Ascending aorta (tissue), 2 donors: ENCODE data around the gene GPR152. TPM values are rescaled to one million over a fixed set of nuclear protein-coding genes. Genes with fewer than 3 reads are reported as not detected.

Experiments
- DNase-seq, 2 donors: peaks; one replicate each; pipeline ENCODE4 v3.0.0-alpha.2; 2019; ENCODE audit warnings: low spot score in 2 of 2
- H3K27ac ChIP-seq, 2 donors: fragments of 200-600 bp; sonication (generic); one replicate each; pipeline ENCODE4 v1.5.1; 2016 to 2017; ENCODE audit warnings: mild to moderate bottlenecking in 1 of 2
- H3K27me3 ChIP-seq: fragments of 200-600 bp; sonication (generic); one replicate; pipeline ENCODE4 v1.5.1; 2017
- H3K36me3 ChIP-seq, 2 donors: fragments of 200-600 bp; sonication (generic); one replicate each; pipeline ENCODE4 v1.5.1; 2016
- H3K4me1 ChIP-seq, 2 donors: fragments of 200-600 bp; sonication (generic); one replicate each; pipeline ENCODE4 v1.5.1; 2016 to 2017; ENCODE audit warnings: mild to moderate bottlenecking in 1 of 2
- H3K4me3 ChIP-seq, 2 donors: fragments of 200-600 bp; sonication (generic); one replicate each; pipeline ENCODE4 v1.5.1; 2016 to 2017; ENCODE audit warnings: mild to moderate bottlenecking in 1 of 2
- H3K9me3 ChIP-seq, 2 donors: fragments of 200-600 bp; sonication (generic); one replicate each; pipeline ENCODE4 v1.5.1; 2016
- CTCF ChIP-seq, 3 experiments: fragments of 200-600 bp in 2 of 3; fragments of 450-650 bp in 1 of 3; sonication (generic) in 2 of 3; IDR thresholded peaks; one replicate each; pipeline ENCODE4 v1.5.1; 2016 to 2019; ENCODE audit warnings: antibody characterized with exemption in 3 of 3, mild to moderate bottlenecking in 1 of 3, moderate library complexity in 1 of 3
- intact Hi-C: fragments of 100-400 bp; cut with DNase I; formaldehyde crosslinking; loops from one replicate; pipeline ENCODE4 v1.15.1; 2023
- total RNA-seq: library from RNA; depleted of rRNA; stranded (reverse); fragments of >200 nt; gene quantifications from one replicate; pipeline ENCODE4 v1.1.0, GENCODE V29; 2016

The GPR152 gene
- total RNA-seq = not detected

- no peak within 1 kb of the TSS for H3K4me3 ChIP-seq
These were observed at the start of gene GPR152 for GRCh38 chr11:67452141-67452952. Gene GPR152 (minus strand): TSS chr11:67452729. CDS start chr11:67452724, 5 bp downstream.

GRCh38 chr11:67501854-67502253 is 49.3 kb upstream of the GPR152 start:
- intact Hi-C loops = loop anchor here (10.0 kb wide), 2 partner anchors 303 to 387 kb away; partner anchors contain the start of gene KDM2A
- TF ChIP-seq CTCF (IDR thresholded peaks at IDR 0.05) = no peak
- DNase-seq = no peak
- Histone ChIP-seq H3K27me3 (no peaks in the 10 kb centered on the region), H3K27ac (no peak overlapping the region), H3K36me3 (peaks cover 0 to 27% of the 10 kb centered on the region in 2 donors), H3K9me3 (no peaks in the 10 kb centered on the region), H3K4me1 (peaks cover 5 to 22% of the 10 kb centered on the region in 2 donors), H3K4me3 (no peak overlapping the region)

More at GRCh38 chr11:67452141-67452952, at the start of gene GPR152:
- Histone ChIP-seq H3K27me3 (no peaks in the 10 kb centered on the region), H3K4me1 (no peaks in the 10 kb centered on the region), H3K27ac (no peak within 1 kb of the TSS), H3K9me3 (no peaks in the 10 kb centered on the region), H3K36me3 (no peaks in the 10 kb centered on the region)
- DNase-seq = no peak
- no peak for TF ChIP-seq CTCF (IDR thresholded peaks at IDR 0.05)
- intact Hi-C loops = no loop called here

GRCh38 chr11:67500831-67501715 is 48.5 kb upstream of the GPR152 start:
- no peak for TF ChIP-seq CTCF (IDR thresholded peaks at IDR 0.05)
- intact Hi-C loops = loop anchor here (10.0 kb wide), 2 partner anchors 304 to 386 kb away; partner anchors contain the start of gene KDM2A
- DNase-seq = no peak
- H3K4me1 ChIP-seq = peaks cover 2 to 14% of the 10 kb centered on the region in 2 donors
- H3K27me3 ChIP-seq = no peaks in the 10 kb centered on the region
- no peaks in the 10 kb centered on the region for H3K9me3 ChIP-seq
- H3K27ac ChIP-seq = no peak overlapping the region
- no peak overlapping the region for H3K4me3 ChIP-seq
- H3K36me3 ChIP-seq = peaks cover 0 to 27% of the 10 kb centered on the region in 2 donors

- no peaks in the 10 kb centered on the region for H3K27me3 ChIP-seq
- no peak overlapping the region for H3K27ac ChIP-seq
- TF ChIP-seq CTCF (IDR thresholded peaks at IDR 0.05) = no peak
- peaks cover 2 to 10% of the 10 kb centered on the region in 2 donors for H3K4me1 ChIP-seq
- no peak overlapping the region for H3K4me3 ChIP-seq
- intact Hi-C loops = loop anchor here (10.0 kb wide), 2 partner anchors 304 to 386 kb away; partner anchors contain the start of gene KDM2A
- H3K9me3 ChIP-seq = no peaks in the 10 kb centered on the region
- no peak for DNase-seq
- peaks cover 6 to 27% of the 10 kb centered on the region in 2 donors for H3K36me3 ChIP-seq
These were observed 47.9 kb upstream of the GPR152 start for GRCh38 chr11:67500484-67500821.

- DNase-seq = no peak
- Histone ChIP-seq H3K27me3 (no peaks in the 10 kb centered on the region), H3K36me3 (peaks cover 11 to 31% of the 10 kb centered on the region in 2 donors), H3K4me1 (peaks cover 2 to 8% of the 10 kb centered on the region in 2 donors), H3K4me3 (no peak overlapping the region), H3K27ac (no peak overlapping the region), H3K9me3 (no peaks in the 10 kb centered on the region)
- intact Hi-C loops = loop anchor here (10.0 kb wide), 2 partner anchors 305 to 385 kb away; partner anchors contain the start of gene KDM2A
- no peak for TF ChIP-seq CTCF (IDR thresholded peaks at IDR 0.05)
These were observed 47.4 kb upstream of the GPR152 start for GRCh38 chr11:67499808-67500483.
